B cell (primary cell): ENCODE data around the gene RERE. TPM values are rescaled to one million over a fixed set of nuclear protein-coding genes. Genes with fewer than 3 reads are reported as not detected.

Experiments
- ATAC-seq: fragments of 200-7000 bp; cut with Tn5 transposase; one replicate; pipeline ENCODE4 v1.10.0; 2021; ENCODE audit warnings: low read depth, mild to moderate bottlenecking, moderate number of reproducible peaks, moderate library complexity
- CTCF ChIA-PET: fragments of 350-600 bp; sonication (Branson Sonifier 250); formaldehyde crosslinking; loops from one replicate; lab custom pipeline; 2021; ENCODE audit warnings: antibody characterized with exemption, inconsistent platforms; lab: Charles Lee
- POLR2A ChIA-PET: fragments of 350-600 bp; sonication (Branson Sonifier 250); formaldehyde crosslinking; loops from one replicate; lab custom pipeline; 2021; ENCODE audit warnings: antibody characterized with exemption; lab: Charles Lee
- DNase-seq: peaks from one replicate; pipeline ENCODE4 v3.0.0; 2013
- H2AFZ ChIP-seq: 2 replicates; pipeline ENCODE4 v1.6.1; 2012; ENCODE audit warnings: mild to moderate bottlenecking, low read depth, low read length; ENCODE audit not compliant: insufficient read depth, poor library complexity, severe bottlenecking
- H3K27ac ChIP-seq, 2 donors: 1 replicate in 1 of 2; 2 replicates in 1 of 2; pipeline ENCODE4 v1.5.1; 2012 to 2013; ENCODE audit warnings: low read length in 2 of 2, mild to moderate bottlenecking in 2 of 2, moderate library complexity in 1 of 2
- H3K27me3 ChIP-seq, 4 experiments: fragments of 200-600 bp in 1 of 4; sonication (generic) in 1 of 4; replicated peaks in 1 of 4; 1 replicate in 2 of 4; 2 replicates in 2 of 4; pipeline versions ENCODE4 v1.6.1 to v1.7.0; 2013 to 2016; ENCODE audit warnings: low read length in 3 of 4, mild to moderate bottlenecking in 2 of 4, mixed read lengths in 1 of 4, moderate library complexity in 1 of 4; ENCODE audit not compliant: insufficient read depth in 4 of 4, control insufficient read depth in 3 of 4; ENCODE audit errors: control extremely low read depth in 1 of 4
- H3K36me3 ChIP-seq, 2 experiments: replicated peaks in 1 of 2; 1 replicate in 1 of 2; 2 replicates in 1 of 2; pipeline versions ENCODE4 v1.6.1 to v1.7.1; 2013; ENCODE audit warnings: low read length in 1 of 2; ENCODE audit not compliant: insufficient read depth in 2 of 2, control insufficient read depth in 1 of 2; ENCODE audit errors: control extremely low read depth in 1 of 2, extremely low read depth in 1 of 2
- H3K4me1 ChIP-seq, 2 donors: fragments of 200-600 bp in 1 of 2; sonication (generic) in 1 of 2; 1 replicate in 1 of 2; 2 replicates in 1 of 2; pipeline versions ENCODE4 v1.5.1 to v1.6.1; 2013 to 2017; ENCODE audit warnings: low read length in 2 of 2; ENCODE audit not compliant: control insufficient read depth in 2 of 2, insufficient read depth in 2 of 2
- H3K4me2 ChIP-seq: replicated peaks from 2 replicates; pipeline ENCODE3; 2012; ENCODE audit warnings: mild to moderate bottlenecking, low read depth, low read length; ENCODE audit not compliant: poor library complexity, severe bottlenecking
- H3K4me3 ChIP-seq, 5 experiments: fragments of 200-600 bp in 1 of 5; sonication (generic) in 1 of 5; 1 replicate in 3 of 5; 2 replicates in 2 of 5; pipeline versions ENCODE4 v1.5.1 to v1.7.0; 2011 to 2016; ENCODE audit warnings: low read length in 4 of 5, mild to moderate bottlenecking in 4 of 5, low read depth in 2 of 5, control low read depth in 1 of 5, moderate library complexity in 1 of 5; ENCODE audit not compliant: insufficient read depth in 1 of 5; ENCODE audit errors: control extremely low read depth in 1 of 5, extremely low read depth in 1 of 5
- H3K79me2 ChIP-seq: fragments of 200-600 bp; sonication (generic); one replicate; pipeline ENCODE4 v1.6.0; 2016; ENCODE audit warnings: low read length; ENCODE audit not compliant: control insufficient read depth, insufficient read depth
- H3K9ac ChIP-seq: fragments of 200-600 bp; sonication (generic); 2 replicates; pipeline ENCODE4 v1.6.1; 2017; ENCODE audit warnings: mild to moderate bottlenecking, low read length, moderate library complexity
- H3K9me3 ChIP-seq, 3 donors: one replicate each; pipeline versions ENCODE4 v1.6.1 to v1.7.1; 2013; ENCODE audit warnings: low read length in 2 of 3; ENCODE audit not compliant: control insufficient read depth in 2 of 3, insufficient read depth in 1 of 3; ENCODE audit errors: control extremely low read depth in 1 of 3
- H4K20me1 ChIP-seq: 2 replicates; pipeline ENCODE4 v1.6.0; 2012; ENCODE audit warnings: mild to moderate bottlenecking, low read length; ENCODE audit not compliant: insufficient read depth, control insufficient read depth, poor library complexity, severe bottlenecking
- H3K27ac Mint-ChIP-seq: one replicate; pipeline ENCODE4 v1.8.0; 2021; ENCODE audit warnings: mixed read lengths
- H3K27me3 Mint-ChIP-seq: one replicate; pipeline ENCODE4 v1.8.0; 2021; ENCODE audit warnings: mixed read lengths
- H3K4me1 Mint-ChIP-seq: one replicate; pipeline ENCODE4 v1.8.0; 2021; ENCODE audit warnings: mixed read lengths
- H3K4me3 Mint-ChIP-seq: one replicate; pipeline ENCODE4 v1.8.0; 2021; ENCODE audit warnings: mixed read lengths
- H3K9me3 Mint-ChIP-seq: one replicate; pipeline ENCODE4 v1.8.0; 2022; ENCODE audit warnings: mixed read lengths; ENCODE audit not compliant: insufficient read depth
- EZH2 ChIP-seq: IDR thresholded peaks from 2 replicates; pipeline ENCODE4 v1.6.1; 2012; ENCODE audit warnings: borderline replicate concordance, low read depth, mild to moderate bottlenecking, moderate library complexity, low read length; ENCODE audit not compliant: insufficient read depth, poor library complexity, severe bottlenecking
- WGBS: methylation state at CpG from one replicate; pipeline ENCODE4 v1.1.5; 2013; ENCODE audit warnings: missing lambda C conversion rate; ENCODE audit not compliant: insufficient coverage; 5-methylcytosine and 5-hydroxymethylcytosine counted together
- intact Hi-C: fragments of 100-400 bp; cut with micrococcal nuclease; formaldehyde crosslinking; loops from one replicate; pipeline ENCODE4 v1.10.0; 2022
- polyA plus RNA-seq: library from polyadenylated mRNA; depleted of rRNA; stranded (reverse); fragments of >200 nt; gene quantifications from 2 replicates; pipeline ENCODE4 v1.2.3, GENCODE V29; 2012
- total RNA-seq, 2 donors: library from RNA; stranded (reverse); fragments of 120-200 nt in 1 of 2; gene quantifications; 1 replicate in 1 of 2; 2 replicates in 1 of 2; pipeline versions ENCODE4 v1.2.3 to v1.2.4, GENCODE V29; 2013 to 2022
- TF ChIP-seq, protein P1 (sequence below): fragments of 200-600 bp; IDR thresholded peaks from one replicate; pipeline ENCODE4 v1.8.0; 2022; ENCODE audit warnings: antibody characterized with exemption, mild to moderate bottlenecking

Gene RERE
- total and polyA plus RNA-seq, 2 donors (not counting 1 experiment from before 2014, with no cell fraction given), result 27.3 to 132 TPM

DNA sequence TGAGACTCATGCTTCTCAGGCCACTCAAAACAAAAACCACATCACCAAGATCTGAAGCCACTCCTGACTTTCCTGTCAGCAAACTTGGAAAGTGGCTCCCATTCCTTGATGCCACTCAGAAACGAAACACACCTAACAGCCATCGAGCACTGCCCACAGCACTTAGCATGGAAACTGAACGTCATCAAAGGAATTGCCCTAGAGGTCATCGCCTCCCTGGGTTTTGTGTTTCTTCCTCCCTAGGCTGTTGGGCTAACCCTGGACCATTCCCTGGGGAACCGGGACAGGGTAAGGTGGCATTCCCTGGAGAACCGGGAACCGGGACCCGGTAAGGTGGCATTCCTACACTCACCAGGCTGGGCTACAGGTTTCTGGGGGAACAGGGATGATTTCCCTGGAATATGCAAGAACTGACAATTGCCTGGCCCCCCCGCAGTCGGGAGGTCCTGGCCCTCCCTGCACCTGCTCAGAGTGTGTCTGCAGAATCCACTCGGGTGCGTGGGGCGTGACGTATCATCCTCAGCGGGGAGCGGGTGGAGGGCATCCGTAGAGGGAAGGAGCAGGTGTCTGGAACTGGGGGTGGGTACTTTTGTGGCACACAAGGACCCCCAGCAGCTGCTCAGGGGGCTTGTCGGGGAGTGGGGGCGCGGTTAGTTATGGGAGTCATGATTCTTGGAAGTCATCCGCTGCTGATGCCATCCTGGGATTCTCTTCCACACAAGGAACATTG is 469.2 kb downstream of the RERE start:
- Histone ChIP-seq H2AFZ (no peak overlapping the region), H3K9me3 (no peaks in the 10 kb centered on the region), H3K79me2 (no peaks in the 10 kb centered on the region), H3K4me2 (no peak overlapping the region), H3K9ac (no peak overlapping the region), H3K4me1 (peaks cover 3% of the 10 kb centered on the region in 2 donors), H3K27me3 (peaks cover 0 to 3% (median 0%) of the 10 kb centered on the region in 4 experiments), H4K20me1 (no peaks in the 10 kb centered on the region), H3K27ac (no peak overlapping the region), H3K36me3 (peaks cover 0 to 6% of the 10 kb centered on the region in 2 experiments), H3K4me3 (no peak overlapping the region)
- H3K4me1 Mint-ChIP-seq, result peaks cover 4% of the 10 kb centered on the region
- TF ChIP-seq, protein P1, sequence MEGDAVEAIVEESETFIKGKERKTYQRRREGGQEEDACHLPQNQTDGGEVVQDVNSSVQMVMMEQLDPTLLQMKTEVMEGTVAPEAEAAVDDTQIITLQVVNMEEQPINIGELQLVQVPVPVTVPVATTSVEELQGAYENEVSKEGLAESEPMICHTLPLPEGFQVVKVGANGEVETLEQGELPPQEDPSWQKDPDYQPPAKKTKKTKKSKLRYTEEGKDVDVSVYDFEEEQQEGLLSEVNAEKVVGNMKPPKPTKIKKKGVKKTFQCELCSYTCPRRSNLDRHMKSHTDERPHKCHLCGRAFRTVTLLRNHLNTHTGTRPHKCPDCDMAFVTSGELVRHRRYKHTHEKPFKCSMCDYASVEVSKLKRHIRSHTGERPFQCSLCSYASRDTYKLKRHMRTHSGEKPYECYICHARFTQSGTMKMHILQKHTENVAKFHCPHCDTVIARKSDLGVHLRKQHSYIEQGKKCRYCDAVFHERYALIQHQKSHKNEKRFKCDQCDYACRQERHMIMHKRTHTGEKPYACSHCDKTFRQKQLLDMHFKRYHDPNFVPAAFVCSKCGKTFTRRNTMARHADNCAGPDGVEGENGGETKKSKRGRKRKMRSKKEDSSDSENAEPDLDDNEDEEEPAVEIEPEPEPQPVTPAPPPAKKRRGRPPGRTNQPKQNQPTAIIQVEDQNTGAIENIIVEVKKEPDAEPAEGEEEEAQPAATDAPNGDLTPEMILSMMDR, result no peak
- TF ChIP-seq EZH2, result no peak
- peaks cover 8% of the 10 kb centered on the region for H3K27me3 Mint-ChIP-seq
- DNase-seq (no peak), ATAC-seq (no peak)
- H3K9me3 Mint-ChIP-seq, result no peaks in the 10 kb centered on the region
- ChIA-PET CTCF (interaction anchor here (0.6 to 8.5 kb wide), 11 partner anchors 13 to 364 kb away, joined by 3 to 182 read pairs (median 4); no protein-coding TSS in a partner anchor), POLR2A (no interaction called here)
- 91% methylated on average over 20 of the region's 21 CpGs for WGBS
- intact Hi-C loops, result no loop called here
- no peak overlapping the region for H3K4me3 Mint-ChIP-seq
- H3K27ac Mint-ChIP-seq, result no peak overlapping the region

DNA sequence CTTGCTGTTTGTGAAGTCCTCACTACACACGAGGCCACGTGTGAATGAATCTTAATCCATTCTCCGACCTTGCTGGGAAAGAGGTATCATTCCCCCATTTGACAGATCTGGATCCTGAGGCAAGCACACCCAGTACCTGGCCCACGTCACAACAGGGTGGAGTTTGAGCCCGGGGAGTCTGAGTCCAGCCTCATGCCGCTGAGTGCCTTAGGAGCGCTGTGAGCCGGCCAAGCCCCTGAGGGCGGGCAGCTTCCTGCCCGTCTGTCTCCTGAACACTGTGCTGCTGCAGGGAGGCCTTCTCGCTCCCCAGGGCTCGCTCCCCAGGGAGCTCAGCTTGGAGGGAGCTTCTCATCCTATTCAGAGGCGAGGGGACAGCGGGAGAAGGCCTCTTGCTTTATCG is 469.8 kb downstream of the RERE start:
- Histone ChIP-seq H3K4me2 (no peak overlapping the region), H3K27ac (no peak overlapping the region), H2AFZ (no peak overlapping the region), H3K9me3 (no peaks in the 10 kb centered on the region), H3K36me3 (peaks cover 0 to 6% of the 10 kb centered on the region in 2 experiments), H3K79me2 (no peaks in the 10 kb centered on the region), H3K4me3 (no peak overlapping the region), H4K20me1 (no peaks in the 10 kb centered on the region), H3K27me3 (peaks cover 0 to 3% (median 0%) of the 10 kb centered on the region in 4 experiments), H3K9ac (no peak overlapping the region), H3K4me1 (peaks cover 3% of the 10 kb centered on the region in 2 donors)
- Mint-ChIP-seq H3K4me3 (no peak overlapping the region), H3K27ac (no peak overlapping the region), H3K9me3 (no peaks in the 10 kb centered on the region), H3K27me3 (peaks cover 8% of the 10 kb centered on the region), H3K4me1 (peaks cover 4% of the 10 kb centered on the region)
- CTCF ChIA-PET, result interaction anchor here (1.8 to 8.5 kb wide), 2 partner anchors 331 to 539 kb away, joined by 4 to 182 read pairs; no protein-coding TSS in a partner anchor
- DNase-seq (no peak), ATAC-seq (no peak)
- intact Hi-C loops, result no loop called here
- TF ChIP-seq, protein P1, result no peak
- no peak for TF ChIP-seq EZH2
- WGBS, result 75% methylated on average over 15 of the region's 15 CpGs
- POLR2A ChIA-PET, result no interaction called here
